Activated CD4-positive, alpha-beta T cell treated with anti-CD3 and anti-CD28 coated beads for 24 hours (primary cell): ENCODE measurements around the gene CHIT1.
"Not testable (repeated sequence)": the region's sequence is repeated elsewhere in the genome, so short reads cannot be mapped to it uniquely, and the experiment has no call there.

Experiments
- DNase-seq, 2 donors: peaks; one replicate each; pipeline ENCODE4 v3.0.0-alpha.2; 2020; ENCODE audit warnings: low read depth in 2 of 2

The CHIT1 gene

DNA sequence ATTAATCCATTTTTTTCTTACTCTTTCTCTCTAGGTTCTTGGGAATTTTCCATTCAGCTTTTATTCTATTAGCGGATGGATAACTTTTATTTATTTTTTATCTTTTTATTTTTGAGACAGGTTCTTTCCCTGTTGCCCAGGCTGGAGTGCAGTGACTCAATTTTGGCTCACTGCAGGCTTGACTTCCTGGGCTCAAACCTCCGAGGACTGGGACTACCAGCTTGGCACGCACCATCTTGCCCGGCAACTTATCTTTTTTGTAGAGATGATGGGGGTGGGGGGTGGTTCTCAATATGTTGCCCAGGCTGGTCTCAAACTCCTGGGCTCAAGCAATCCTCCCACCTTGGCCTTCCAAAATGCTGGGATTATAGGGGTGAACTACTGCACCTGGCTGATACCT, 36.1 kb upstream of the CHIT1 start:
- no peak for DNase-seq

DNA sequence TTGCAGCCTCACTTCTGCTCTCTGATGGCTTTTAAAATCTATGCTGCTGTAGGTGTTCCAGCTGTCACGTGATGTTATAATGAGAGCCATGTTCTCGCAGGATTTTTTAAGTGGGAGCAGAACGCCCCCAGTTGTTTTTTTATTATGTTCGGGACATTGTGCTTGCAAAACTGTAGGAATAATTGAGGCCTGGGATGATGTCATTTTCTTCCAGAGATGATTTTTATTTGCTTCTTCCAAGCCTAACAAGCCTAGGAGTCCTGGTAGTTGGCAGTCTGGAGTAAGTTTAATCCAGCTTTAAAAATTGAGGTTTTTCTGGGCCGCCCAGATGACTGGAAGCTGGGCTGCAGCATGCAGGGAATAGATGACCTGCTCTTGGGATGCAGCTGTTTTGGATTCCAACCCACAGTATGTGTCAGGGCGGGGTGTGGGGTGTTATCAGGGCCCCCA, 34.6 kb upstream of the CHIT1 start:
- DNase-seq = no peak

DNA sequence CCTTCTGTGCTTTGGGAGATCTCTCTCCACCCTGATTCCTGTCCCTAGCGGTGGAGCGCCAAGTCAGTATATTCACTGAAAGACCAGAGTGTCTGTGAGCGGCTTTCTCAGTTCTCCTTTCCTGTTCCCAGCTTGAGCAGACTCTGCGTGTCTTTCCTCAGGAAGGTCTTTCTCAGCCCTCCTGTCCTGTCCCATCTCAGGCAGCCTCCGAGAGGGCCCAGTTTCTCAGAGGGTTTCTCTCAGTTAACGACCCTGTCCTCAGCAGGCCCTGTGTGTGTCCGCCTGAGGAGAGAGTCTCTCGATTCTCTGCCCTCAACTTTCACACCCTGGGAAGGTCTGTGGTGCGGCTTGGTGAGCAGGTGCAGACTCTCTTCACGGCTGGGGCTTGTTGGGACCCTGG, 34.0 kb upstream of the CHIT1 start:
- no peak for DNase-seq

DNA sequence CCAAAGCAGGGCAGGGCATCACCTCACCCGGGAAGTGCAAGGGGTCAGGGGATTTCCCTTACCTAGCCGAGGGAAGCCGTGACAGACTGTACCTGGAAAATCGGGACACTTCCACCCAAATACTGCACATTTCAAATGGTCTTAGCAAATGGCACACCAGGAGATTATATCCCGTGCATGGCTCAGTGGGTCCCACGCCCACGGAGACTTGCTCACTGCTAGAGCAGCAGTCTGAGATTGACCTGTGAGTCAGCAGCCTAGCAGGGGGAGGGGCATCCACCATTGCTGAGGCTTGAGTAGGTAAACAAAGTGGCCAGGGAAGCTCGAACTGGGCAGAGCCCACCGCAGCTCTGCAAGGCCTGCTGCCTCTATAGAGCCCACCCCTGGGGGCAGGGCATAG, 27.2 kb upstream of the CHIT1 start:
- not testable (repeated sequence) for DNase-seq

DNA sequence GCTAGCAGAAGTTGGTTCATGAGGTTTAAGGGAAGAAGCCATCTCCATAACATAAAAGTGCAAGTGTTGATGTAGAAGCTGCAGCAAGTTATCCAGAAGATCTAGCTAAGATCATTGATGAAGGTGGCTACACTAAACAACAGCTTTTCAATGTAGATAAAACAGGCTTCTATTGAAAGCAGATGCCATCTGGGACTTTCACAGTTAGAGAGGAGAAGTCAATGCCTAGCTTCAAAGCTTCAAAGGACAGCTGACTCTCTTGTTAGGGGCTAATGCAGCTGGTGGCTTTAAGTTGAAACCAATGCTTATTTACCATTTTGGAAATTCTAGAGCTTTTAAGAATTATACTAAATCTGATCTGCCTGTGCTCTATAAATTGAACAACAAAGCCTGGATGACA, 25.3 kb upstream of the CHIT1 start:
- DNase-seq = not testable (repeated sequence)

DNA sequence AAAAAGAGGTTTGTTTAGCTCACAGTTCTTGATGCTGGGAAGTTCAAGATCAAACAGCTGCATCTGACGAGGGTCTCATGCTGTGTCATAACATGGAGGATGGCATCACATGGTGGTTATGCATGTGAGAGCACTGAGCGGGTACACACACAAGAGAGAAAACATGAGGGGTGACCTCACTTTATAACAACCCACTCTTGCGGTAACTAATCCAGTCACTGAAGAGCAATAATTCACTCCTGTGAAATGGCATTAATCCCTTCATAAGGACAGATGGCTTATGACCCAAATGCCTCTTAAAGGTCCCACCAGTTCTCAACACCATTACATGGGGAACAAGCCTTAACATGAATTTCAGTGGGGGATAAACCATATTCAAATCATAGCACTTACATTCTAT, 23.2 kb upstream of the CHIT1 start:
- DNase-seq = no peak

DNA sequence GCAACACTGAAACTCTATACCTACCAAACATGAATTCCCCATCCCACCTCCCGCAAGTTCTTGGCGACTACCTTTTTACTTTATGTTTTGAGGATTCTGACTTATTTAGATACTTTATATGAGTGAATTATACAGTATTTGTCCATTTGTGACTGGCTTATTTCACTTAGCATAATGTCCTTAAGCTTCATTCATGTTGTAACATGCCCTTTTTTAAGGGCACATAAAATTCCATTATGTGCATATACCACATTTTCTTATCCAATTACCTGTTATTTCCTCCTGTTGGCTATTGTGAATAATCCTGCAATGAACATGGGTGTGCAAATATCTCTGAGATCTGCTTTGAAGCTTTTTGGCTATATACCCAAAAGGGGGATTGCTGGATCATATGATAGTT, 22.0 kb upstream of the CHIT1 start:
- DNase-seq = no peak

DNA sequence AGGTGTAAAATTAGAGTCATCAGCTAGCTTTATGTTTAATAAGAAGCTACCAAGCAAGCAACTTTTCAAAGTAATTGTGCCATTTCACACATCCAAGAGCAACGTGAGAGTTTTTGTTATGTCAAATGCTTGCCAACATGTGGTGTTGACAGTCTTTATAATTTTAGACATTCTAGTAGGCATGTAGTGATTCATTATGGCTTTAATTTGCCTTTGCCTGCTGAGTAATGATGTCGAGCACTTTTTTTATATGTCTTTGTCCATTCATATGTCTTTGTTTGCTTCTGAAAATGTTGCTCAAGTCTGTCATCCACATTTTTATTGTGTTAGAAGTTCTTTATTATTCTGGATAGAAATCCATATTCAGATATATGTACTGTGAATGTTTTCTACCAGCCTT, 21.4 kb upstream of the CHIT1 start:
- no peak for DNase-seq

DNA sequence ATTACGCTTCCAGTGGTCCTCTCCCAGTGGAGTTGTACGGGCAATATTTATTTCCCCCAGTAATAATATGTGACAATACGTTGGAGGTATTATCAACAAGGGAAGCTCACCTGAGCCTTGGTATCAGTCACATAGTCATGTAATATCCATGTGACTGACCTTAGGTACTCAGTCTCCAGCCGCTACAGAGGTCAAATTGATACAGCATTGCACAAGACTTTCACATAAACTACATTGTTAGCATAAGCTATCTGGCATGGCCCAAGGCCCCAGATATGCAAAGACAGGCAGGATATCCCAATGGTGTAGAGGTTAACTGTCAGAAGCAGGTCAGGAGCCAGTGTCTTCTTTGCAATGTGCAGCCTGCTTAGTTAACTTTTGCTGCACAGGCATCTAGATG, 15.3 kb upstream of the CHIT1 start:
- DNase-seq = no peak

DNA sequence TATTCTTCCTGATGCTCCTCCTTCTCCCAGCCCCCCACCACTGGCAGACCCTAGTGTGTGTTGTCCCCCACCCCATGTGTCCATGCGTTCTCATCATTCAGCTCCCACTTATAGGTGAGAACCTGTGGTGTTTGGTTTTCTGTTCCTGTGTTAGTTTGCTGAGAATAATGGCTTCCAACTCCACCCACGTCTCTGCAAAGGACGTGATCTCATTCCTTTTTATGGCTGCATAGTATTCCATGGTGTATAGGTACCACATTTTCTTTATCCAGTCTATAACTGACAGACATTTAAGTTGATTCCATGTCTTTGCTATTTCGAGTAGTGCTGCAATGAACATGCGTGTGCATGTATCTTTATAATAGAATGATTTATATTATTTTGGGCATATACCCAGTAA, 12.2 kb upstream of the CHIT1 start:
- not testable (repeated sequence) for DNase-seq

DNA sequence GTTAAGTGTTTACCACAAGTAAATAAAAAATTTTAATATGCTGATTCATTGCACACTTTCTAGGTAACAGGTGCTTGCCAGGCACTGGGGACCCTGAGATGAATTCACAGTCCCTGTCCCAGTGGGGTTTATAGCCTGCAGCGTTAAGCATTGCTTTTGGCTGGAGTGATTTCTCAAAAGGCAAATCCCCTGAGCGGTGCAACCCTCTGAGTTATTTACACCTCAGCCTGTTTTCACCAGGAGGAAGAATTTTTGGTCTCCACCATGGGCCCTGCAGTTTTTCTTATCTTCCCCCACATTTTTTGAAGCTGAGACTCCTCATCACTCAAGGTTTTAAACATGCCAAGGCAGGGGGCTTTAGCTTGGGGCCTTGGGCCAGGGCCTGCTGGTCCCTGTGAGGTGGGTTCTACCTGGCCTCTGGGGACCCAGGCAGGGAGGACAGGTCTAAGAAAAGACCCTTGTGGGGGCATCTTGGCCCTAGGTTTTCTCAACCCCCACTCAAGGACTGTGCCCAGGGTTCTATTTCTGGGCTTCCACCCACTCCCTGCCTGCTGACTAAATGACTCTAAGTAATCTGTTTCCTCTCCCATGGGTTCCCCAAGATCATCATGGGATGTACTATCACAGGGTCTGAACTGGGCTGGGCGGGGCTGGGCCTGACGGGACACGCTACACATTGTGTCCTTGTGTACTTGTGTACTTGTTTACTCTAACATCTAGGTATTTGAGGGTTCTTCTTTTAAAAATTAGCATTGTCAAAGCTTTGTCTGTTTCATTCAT, 10.2 kb upstream of the CHIT1 start:
- no peak for DNase-seq

DNA sequence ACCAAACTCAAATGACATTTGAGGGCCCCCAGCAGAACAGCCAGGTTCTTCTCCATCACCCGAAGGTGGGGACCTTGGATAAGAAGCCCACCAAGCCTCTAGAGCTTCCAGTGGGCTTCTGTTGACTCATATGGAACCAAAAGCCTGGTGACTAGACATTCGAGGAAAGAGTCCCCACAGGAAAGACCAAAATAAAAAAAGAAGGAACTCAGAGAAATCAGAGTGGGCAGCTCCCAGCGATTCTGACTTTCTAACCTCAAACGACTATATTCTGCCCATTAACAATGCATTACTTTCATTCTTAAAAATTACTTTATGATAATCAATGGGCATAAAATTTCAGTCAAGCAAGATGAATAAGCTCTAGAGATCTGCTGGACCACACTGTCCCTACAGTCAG, 9.6 kb upstream of the CHIT1 start:
- no peak for DNase-seq

DNA sequence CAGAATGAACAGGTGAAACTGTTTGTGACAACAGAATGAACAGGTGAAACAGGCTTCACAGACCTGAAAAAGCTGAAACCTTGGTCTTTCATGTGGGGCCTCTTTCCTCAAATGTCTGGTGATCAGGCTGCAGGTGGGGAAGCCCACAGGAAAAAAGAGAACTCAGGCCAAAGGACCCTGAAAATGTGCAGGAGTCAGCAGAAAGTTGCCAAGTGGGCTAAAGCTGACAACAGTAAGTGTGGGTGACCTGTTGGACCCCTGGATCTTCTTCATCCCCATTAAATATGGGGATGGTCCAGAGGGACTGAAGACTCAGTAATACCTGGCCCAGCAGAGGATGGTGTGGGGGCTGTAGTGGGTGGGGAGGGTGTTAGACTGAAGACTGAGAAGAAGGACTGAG, 9.1 kb upstream of the CHIT1 start:
- no peak for DNase-seq

DNA sequence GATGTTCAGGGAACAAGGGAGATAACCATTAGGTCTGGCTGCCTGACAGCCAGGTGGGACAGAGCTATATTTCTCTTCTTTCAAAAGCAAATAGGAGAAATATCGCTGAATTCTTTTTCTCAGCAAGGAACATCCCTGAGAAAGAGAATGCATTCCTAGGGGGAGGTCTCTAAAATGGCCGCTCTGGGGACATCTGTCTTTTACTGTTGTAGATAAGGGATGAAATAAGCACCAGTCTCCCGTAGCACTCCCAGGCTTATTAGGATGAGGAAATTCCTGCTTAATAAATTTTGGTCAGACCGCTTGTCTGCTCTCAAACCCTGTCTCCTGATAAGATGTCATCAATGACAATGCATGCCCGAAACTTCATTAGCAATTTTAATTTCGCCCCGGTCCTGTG, 5.4 kb upstream of the CHIT1 start:
- not testable (repeated sequence) for DNase-seq

DNA sequence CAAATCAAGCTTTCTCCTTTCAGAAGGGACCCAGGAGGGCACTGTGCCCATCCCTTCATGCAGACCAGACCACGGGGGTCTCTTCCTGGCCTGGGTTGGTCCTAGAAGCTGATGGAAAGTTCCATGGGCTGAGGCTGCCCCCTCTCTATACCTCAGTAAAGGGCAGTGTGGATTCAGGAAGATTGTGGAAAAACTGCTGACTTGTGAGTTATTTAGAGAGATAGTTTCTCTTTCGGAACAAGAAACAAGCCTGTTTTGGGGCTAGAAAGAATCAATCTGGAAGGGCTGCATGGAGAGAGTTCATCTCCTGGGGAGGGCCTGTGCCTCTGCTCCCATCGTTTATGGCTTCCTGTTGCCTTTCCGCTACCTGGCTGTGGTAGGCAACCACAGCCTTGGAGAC, 803 bp downstream of the CHIT1 start:
- no peak for DNase-seq

DNA sequence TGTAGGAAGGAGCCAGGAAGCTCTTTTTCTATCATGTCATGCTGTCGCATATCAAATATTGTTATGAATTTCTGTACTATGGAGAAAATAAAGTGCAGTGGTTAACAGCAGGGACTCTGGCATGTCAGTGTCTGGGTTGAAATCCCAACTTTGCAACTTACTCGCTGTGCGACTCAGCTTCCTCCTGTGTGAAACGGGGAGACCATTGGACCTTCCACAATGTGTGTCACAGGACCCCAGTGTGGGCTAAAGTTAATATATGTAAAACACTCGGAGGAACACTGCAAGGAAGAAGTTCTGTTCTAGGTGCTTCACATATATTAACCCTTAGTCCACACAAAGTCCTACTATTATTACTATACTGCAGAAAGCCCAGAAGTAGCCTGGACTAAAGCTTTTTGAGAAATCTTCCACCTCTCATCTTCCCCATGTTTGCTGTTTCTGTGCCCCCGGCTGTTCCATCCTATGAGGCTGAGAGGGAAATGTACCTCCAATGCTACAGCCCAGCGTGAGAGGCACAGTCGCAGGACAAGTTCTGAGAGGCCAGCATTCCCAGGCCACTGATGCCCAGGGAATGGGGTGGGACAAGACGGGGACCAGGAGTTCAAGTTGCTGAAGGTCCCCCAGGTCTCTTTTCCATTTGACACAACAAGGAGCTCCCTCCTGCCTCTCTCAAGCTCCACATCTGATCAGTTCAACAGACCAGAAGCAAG, 1.9 kb downstream of the CHIT1 start:
- DNase-seq = no peak

DNA sequence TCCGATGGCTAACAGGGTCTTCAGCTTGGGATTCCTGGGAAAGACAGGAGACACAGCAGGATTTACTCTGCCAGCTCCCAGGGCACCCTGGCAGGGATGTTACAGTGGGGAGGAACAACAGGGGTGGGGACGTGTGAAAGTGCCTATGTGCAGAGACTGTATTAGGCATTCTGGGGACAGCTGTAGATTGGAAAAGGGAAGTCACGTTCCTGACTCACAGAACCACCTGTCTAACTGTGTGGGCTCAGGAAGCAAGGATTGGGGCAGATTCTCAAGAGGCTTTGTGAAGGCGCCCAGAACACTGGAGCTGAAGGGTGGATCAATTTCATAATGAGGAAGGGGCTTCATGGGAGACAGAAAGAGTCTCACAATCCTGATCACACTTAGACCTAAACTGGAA, 4.4 kb downstream of the CHIT1 start:
- no peak for DNase-seq

DNA sequence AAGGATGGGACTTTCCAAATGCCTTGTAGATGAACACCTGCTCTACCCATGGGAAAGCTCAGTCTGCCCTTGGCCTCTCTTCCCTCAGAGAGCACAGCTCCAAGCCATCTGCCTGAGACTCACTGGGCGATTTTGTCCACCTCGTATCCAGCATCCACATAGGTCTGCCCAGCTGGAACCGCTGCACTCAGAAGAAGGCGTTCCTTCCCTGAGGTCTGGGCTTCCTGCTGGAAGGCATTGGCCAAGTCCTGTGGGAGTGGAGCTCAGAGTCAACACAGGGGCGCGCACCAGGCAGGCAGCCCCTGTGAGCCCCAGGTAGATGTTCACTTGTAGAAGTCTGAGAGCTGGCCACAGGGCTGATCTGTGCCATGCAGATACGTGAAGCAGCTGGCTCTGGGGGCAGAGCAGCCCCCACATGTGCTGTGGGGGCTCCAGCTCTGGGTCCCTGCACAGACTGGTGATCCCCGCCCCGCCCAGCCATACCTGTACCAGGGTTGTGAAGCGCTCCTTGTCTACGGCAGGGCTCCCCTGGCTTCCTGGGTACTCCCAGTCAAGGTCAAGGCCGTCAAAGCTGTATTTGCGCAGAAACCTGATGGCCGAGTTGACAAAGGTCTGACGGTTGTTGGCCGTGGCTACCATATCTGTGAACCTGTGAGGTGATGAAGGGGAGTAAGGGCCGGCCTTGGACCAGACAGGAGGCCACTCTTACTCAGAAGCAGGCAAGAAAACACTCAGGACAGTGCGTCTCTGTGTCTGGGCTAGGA, 6.3 kb downstream of the CHIT1 start:
- DNase-seq = no peak

DNA sequence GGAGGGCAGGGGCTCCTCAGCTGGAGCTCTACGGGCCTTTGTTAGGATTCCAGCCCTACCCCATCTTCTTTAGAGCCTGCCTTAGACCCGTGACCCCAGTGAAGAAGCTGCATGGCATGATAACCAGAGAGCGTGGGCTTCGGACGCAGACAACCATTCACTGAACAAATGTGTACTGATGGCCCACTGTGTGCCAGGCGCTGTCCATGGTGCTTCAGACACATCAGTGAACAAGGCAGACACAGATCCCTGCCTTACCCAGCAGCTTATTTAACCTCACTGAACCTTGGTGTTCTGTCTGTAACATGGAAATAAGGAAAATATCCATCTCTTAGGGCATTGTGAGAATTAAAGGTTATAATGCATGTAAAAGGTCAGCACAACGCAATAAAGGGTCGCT, 9.5 kb downstream of the CHIT1 start:
- no peak for DNase-seq

DNA sequence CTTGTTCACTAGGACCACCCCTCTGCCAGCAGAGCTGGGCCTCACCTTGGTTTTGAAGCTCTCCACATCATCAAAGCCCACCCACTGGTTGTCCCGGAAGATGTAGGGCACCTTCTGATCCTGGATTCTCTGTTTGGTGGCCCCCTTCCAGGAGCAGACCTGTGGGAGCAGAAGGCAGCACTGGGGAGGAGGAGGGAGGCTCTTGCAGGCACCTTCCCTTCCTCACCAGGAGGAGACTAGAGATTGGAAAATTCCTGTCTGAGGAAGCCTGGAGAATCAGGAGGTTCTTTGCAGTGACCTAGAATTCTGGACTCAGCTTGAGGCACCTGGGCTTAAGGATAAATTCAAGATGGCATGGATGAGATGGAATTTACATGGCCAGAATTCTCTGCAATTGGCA, 10.3 kb downstream of the CHIT1 start:
- DNase-seq = no peak

DNA sequence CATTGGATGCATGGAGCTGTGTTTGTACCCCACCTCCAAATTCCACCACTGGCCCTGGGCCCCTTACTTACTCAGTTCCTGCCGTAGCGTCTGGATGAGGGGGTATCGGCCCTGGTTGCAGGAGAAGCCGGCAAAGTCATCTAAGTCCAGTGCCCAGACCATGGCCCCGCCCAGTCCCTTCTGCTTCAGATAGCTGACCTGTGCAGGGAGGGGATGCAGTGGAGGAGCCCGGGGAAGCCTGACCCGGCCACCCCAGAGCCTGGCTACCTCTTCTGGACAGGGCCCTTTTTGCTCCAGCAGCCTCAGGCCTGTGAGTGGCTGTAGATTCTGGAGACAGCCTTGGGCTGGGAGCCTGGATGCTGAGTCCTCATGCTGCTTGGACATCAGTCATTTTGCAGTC, 11.8 kb downstream of the CHIT1 start:
- DNase-seq = no peak

DNA sequence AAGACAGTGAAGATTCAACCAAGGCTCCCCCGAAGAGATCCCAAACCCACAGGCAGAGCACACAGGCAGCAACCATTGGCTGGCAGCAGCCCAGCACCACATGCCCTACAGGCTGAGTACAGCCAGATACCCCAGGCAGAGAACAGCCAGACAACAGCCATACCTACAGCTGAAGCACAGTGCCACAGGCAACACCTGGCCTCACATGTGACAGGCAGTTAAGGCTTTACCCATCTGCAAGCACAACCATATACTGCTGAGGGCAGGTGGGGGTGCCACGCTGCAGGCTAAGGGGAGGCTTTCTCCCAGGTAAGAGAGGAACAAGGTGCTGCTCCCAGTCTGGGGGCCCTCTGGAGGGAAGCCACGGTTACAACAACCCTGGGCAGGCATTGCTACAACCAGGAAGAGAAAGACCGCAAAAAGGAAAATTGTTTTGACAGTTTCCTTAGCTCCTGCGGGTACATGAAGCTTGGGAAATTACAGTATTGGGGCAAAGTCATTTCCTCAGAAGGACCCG, 12.3 kb downstream of the CHIT1 start:
- no peak for DNase-seq
